ENCODE measurements around the gene DNAH1.
A peak's percentile ranks its signal among the peaks of the same experiment; 100 is the strongest.

The DNAH1 gene

DNA sequence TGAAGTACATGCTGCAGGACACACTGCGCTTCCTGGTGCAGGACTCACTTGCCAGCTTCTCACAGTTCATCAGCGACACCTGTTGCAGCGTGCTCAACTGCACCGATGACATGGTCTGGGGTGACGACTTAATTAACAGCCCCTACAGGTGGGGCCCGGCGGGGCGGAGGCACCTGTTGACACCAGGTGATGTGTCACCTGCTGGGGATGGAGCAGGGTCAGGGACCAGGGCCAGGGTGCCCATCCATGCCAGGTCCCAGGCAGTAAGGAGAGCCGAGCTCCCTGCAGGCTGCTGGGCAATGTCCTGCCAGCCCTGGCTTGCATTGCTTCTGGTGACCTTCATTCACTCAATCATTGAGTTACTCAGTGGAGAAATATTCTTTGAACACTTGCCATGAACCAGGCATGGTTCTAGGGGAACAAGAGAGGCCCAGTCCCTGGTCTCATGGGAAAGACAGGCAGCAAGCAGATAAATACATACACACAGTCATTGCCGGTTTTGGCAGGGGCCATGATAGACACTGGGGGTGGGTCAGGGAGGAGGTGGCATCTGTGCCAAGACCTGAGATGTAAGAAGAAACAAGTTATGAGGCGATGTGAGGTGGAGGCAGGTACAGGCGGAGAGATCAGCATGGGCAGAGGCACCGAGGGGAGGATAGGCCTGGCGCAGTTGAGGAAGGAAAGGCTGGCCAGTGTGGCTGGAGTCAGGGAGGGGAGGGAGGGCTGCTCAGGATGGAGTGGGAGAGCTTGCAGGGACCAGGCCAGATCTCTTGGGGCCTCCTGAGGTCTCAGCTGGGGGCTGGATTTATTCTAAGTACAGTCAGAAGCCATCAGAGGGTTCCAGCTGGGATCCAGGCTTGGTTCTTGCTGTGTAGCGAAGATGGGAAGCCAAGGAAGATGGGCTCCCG, 30.8 kb downstream of the DNAH1 start:
- no peak overlapping the region for H3K4me3 ChIP-seq (ENCODE audit: control insufficient read depth, low read depth, low read length)
- TF ChIP-seq, protein P1, sequence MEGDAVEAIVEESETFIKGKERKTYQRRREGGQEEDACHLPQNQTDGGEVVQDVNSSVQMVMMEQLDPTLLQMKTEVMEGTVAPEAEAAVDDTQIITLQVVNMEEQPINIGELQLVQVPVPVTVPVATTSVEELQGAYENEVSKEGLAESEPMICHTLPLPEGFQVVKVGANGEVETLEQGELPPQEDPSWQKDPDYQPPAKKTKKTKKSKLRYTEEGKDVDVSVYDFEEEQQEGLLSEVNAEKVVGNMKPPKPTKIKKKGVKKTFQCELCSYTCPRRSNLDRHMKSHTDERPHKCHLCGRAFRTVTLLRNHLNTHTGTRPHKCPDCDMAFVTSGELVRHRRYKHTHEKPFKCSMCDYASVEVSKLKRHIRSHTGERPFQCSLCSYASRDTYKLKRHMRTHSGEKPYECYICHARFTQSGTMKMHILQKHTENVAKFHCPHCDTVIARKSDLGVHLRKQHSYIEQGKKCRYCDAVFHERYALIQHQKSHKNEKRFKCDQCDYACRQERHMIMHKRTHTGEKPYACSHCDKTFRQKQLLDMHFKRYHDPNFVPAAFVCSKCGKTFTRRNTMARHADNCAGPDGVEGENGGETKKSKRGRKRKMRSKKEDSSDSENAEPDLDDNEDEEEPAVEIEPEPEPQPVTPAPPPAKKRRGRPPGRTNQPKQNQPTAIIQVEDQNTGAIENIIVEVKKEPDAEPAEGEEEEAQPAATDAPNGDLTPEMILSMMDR (IDR thresholded peaks at IDR 0.05; ENCODE audit: control insufficient read depth, insufficient read depth, low read depth, low read length, missing control alignments): no peak
- DNase-seq (ENCODE audit: low read depth): peak; percentile 11

DNA sequence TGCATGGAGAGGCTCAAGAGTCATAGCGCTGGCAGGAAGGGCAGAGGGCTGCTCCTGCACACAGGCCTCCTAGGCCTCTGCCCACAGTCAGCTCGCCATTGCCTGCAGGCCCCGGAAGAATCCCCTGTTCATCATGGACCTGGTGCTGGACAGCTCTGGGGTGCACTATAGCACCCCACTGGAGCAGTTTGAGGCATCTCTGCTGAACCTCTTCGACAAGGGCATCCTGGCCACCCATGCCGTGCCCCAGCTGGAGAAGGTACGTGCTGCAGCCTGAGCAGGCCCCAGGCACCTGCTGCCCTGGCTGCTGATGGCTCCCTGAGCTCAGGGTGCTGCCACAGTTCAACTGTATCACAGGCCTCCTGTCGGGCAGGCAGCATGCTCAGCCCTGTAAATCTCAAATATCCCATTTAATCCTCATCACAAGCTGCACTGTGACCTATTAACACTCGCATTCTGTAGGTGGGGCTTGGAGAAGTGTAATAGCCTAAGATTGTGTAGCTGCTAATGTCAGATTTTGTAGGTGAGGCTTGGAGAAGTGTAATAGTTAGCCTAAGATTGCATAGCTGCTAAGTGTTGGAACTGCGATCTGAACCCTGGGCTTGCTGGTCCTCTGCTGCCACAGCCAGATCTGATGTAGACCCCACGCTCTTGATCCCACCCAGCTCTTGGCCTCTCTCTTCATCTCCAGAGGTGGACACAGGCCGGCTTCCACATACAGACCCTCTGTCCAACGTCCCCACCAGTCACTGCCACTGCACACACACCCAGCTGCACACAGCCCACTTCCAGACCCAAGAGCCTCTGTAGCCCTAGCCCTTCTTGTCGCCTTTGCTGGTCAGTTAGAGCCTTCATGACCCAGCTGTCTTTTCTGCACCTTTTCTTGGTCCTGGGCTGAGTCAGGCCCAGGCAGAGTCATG, 31.9 kb downstream of the DNAH1 start:
- DNase-seq (ENCODE audit: low read depth): no peak

DNA sequence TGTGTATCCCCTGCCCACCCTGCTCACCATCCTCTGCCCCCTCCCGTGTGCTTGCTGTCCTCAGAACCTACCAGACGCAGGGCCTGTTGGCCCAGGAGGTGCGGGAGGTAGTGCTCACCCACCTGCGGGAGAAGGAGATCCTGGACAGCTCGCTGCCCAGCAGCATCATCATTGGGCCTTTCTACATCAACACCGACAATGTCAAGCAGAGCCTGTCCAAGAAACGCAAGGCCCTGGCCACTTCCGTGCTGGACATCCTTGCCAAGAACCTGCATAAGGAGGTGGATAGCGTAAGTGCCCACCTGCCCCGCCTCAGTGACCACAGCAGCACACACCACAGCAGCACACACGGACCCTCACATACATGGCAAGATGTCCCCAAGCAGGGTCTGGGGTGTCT, 33.0 kb downstream of the DNAH1 start:
- H3K4me3 ChIP-seq (ENCODE audit: control insufficient read depth, low read depth, low read length): no peak overlapping the region
- no peak for DNase-seq (ENCODE audit: low read depth)
- TF ChIP-seq, protein P1 (IDR thresholded peaks at IDR 0.05; ENCODE audit: control insufficient read depth, insufficient read depth, low read depth, low read length, missing control alignments): no peak

More for the DNA sequence above, 31.9 kb downstream of the DNAH1 start:
- TF ChIP-seq, protein P1 (IDR thresholded peaks at IDR 0.05; ENCODE audit: control insufficient read depth, insufficient read depth, low read depth, low read length, missing control alignments): no peak
- no peak overlapping the region for H3K4me3 ChIP-seq (ENCODE audit: control insufficient read depth, low read depth, low read length)

DNA sequence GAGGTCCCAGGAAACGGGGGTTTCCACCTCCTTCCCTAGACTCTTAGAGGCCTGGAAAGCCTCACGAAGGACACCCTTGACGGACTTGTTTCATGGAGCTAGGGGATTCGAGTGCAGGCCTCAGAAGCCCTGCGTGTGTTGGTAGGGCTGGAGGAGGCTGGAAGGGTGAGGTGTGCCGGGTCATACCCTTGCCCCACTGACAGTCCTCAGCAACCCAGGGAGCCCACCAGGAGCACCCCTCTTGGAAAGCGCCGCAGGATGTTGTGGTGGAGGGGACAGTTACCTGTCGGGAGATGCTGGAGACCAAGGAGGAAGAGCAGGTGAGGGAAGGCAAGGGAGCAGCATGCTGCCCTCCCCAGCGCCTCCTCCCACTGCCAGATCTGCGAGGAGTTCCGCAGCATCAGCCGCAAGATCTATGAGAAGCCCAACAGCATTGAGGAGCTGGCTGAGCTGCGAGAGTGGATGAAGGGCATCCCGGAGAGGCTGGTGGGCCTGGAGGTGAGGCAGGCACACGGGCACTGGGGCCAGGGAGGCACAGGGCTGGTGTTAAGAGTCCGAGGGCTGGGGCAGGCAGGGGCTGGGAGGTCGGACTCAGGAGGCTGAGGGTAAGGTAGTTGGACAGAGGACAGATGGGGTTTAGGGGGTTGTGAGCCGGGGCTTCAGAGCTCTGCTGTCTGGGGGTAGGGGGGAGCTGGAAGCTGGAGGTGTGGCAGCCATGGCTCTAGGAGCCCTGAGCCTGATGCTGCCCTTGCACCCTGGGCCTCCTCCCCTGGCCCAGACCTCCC, 33.7 kb downstream of the DNAH1 start:
- DNase-seq (ENCODE audit: low read depth): no peak
- H3K4me3 ChIP-seq (ENCODE audit: control insufficient read depth, low read depth, low read length): no peak overlapping the region
- TF ChIP-seq, protein P1 (IDR thresholded peaks at IDR 0.05; ENCODE audit: control insufficient read depth, insufficient read depth, low read depth, low read length, missing control alignments): no peak

DNA sequence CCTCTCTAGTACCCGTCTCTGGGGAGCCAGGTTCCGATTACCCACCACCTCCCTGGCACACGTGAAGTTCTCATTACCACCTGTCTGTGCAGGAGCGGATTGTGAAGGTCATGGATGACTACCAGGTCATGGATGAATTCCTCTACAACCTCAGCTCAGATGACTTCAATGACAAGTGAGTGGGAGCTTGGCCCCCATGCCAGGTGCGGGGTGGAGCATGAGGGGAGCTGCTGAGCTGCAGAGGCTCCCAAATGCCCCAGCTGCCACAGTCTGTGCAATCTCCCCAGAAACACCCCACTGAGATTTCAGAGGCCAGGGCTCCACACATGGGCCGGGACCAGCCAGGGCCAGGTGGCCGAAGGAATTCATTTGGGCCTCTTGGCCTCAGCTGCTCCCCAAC, 34.3 kb downstream of the DNAH1 start:
- no peak overlapping the region for H3K4me3 ChIP-seq (ENCODE audit: control insufficient read depth, low read depth, low read length)
- DNase-seq (ENCODE audit: low read depth): no peak
- TF ChIP-seq, protein P1 (IDR thresholded peaks at IDR 0.05; ENCODE audit: control insufficient read depth, insufficient read depth, low read depth, low read length, missing control alignments): no peak
